Osteoblast (primary cell): ENCODE data around the gene PARD3B. TPM values are rescaled to one million over a fixed set of nuclear protein-coding genes. Genes with fewer than 3 reads are reported as not detected.
"Not testable (repeated sequence)": the region's sequence is repeated elsewhere in the genome, so short reads cannot be mapped to it uniquely, and the experiment has no call there.

ENCODE experiments used
- DNase-seq: peaks from one replicate; pipeline ENCODE4 v3.0.0; 2011; ENCODE audit warnings: low spot score, mixed read lengths; ENCODE audit not compliant: insufficient read length; ENCODE audit errors: missing footprints
- H2AFZ ChIP-seq: 2 replicates; pipeline ENCODE4 v1.6.0; 2011; ENCODE audit warnings: mild to moderate bottlenecking, low read length
- H3K27ac ChIP-seq: 2 replicates; pipeline ENCODE4 v1.5.1; 2011; ENCODE audit warnings: mild to moderate bottlenecking, low read depth, low read length, moderate library complexity
- H3K27me3 ChIP-seq: 2 replicates; pipeline ENCODE4 v1.6.0; 2012; ENCODE audit warnings: mild to moderate bottlenecking, control low read depth, inconsistent platforms, low read length, moderate library complexity; ENCODE audit not compliant: insufficient read depth
- H3K36me3 ChIP-seq: 2 replicates; pipeline ENCODE4 v1.5.1; 2011; ENCODE audit warnings: mild to moderate bottlenecking, low read length, control low read depth, moderate library complexity; ENCODE audit not compliant: insufficient read depth
- H3K4me1 ChIP-seq: 2 replicates; pipeline ENCODE4 v1.5.1; 2011; ENCODE audit warnings: mild to moderate bottlenecking, low read length, control low read depth, moderate library complexity; ENCODE audit not compliant: insufficient read depth
- H3K4me2 ChIP-seq: 2 replicates; pipeline ENCODE4 v1.6.0; 2011; ENCODE audit warnings: mild to moderate bottlenecking, low read length; ENCODE audit not compliant: insufficient read depth
- H3K4me3 ChIP-seq: fragments of 200-600 bp; sonication (generic); 3 replicates; pipeline ENCODE4 v1.5.1; 2012; ENCODE audit warnings: mild to moderate bottlenecking, low read length, inconsistent platforms; ENCODE audit not compliant: insufficient read depth
- H3K79me2 ChIP-seq: 2 replicates; pipeline ENCODE4 v1.6.0; 2012; ENCODE audit warnings: mild to moderate bottlenecking, low read length, control low read depth, inconsistent platforms; ENCODE audit not compliant: insufficient read depth
- H3K9me3 ChIP-seq: 2 replicates; pipeline ENCODE4 v1.5.1; 2011; ENCODE audit warnings: low read depth, low read length, control low read depth
- H4K20me1 ChIP-seq: 2 replicates; pipeline ENCODE4 v1.6.0; 2012; ENCODE audit warnings: mild to moderate bottlenecking, low read length, control low read depth; ENCODE audit not compliant: insufficient read depth
- total RNA-seq: library from RNA; depleted of rRNA; stranded (reverse); fragments of >200 nt; gene quantifications from 2 replicates; pipeline ENCODE4 v1.2.3, GENCODE V29; 2012
- TF ChIP-seq, protein P1 (sequence below): IDR thresholded peaks from 2 replicates; pipeline ENCODE4 v1.5.1; 2011; ENCODE audit warnings: mild to moderate bottlenecking, low read depth, low read length, moderate library complexity; ENCODE audit errors: extremely low read depth

The PARD3B gene
- total RNA-seq, 1 donor = 22.4 TPM

GRCh38 chr2:205484215-205484614 lies 938.9 kb downstream of the PARD3B start:
- H3K27me3 ChIP-seq = no peaks in the 10 kb centered on the region
- no peak for DNase-seq
- no peaks in the 10 kb centered on the region for H3K4me1 ChIP-seq
- TF ChIP-seq, protein P1, sequence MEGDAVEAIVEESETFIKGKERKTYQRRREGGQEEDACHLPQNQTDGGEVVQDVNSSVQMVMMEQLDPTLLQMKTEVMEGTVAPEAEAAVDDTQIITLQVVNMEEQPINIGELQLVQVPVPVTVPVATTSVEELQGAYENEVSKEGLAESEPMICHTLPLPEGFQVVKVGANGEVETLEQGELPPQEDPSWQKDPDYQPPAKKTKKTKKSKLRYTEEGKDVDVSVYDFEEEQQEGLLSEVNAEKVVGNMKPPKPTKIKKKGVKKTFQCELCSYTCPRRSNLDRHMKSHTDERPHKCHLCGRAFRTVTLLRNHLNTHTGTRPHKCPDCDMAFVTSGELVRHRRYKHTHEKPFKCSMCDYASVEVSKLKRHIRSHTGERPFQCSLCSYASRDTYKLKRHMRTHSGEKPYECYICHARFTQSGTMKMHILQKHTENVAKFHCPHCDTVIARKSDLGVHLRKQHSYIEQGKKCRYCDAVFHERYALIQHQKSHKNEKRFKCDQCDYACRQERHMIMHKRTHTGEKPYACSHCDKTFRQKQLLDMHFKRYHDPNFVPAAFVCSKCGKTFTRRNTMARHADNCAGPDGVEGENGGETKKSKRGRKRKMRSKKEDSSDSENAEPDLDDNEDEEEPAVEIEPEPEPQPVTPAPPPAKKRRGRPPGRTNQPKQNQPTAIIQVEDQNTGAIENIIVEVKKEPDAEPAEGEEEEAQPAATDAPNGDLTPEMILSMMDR = no peak
- H3K4me3 ChIP-seq = no peak overlapping the region
- H3K36me3 ChIP-seq = no peaks in the 10 kb centered on the region
- no peaks in the 10 kb centered on the region for H4K20me1 ChIP-seq
- no peak overlapping the region for H2AFZ ChIP-seq
- H3K9me3 ChIP-seq = no peaks in the 10 kb centered on the region
- H3K4me2 ChIP-seq = no peak overlapping the region
- no peaks in the 10 kb centered on the region for H3K79me2 ChIP-seq
- no peak overlapping the region for H3K27ac ChIP-seq

GRCh38 chr2:205484764-205485163 lies 939.5 kb downstream of the PARD3B start:
- DNase-seq = no peak
- H3K36me3 ChIP-seq = no peaks in the 10 kb centered on the region
- H2AFZ ChIP-seq = no peak overlapping the region
- no peak overlapping the region for H3K4me3 ChIP-seq
- H3K27me3 ChIP-seq = no peaks in the 10 kb centered on the region
- no peaks in the 10 kb centered on the region for H3K79me2 ChIP-seq
- H3K4me2 ChIP-seq = no peak overlapping the region
- no peaks in the 10 kb centered on the region for H3K4me1 ChIP-seq
- TF ChIP-seq, protein P1 = no peak
- no peaks in the 10 kb centered on the region for H4K20me1 ChIP-seq
- H3K9me3 ChIP-seq = no peaks in the 10 kb centered on the region
- no peak overlapping the region for H3K27ac ChIP-seq

DNA sequence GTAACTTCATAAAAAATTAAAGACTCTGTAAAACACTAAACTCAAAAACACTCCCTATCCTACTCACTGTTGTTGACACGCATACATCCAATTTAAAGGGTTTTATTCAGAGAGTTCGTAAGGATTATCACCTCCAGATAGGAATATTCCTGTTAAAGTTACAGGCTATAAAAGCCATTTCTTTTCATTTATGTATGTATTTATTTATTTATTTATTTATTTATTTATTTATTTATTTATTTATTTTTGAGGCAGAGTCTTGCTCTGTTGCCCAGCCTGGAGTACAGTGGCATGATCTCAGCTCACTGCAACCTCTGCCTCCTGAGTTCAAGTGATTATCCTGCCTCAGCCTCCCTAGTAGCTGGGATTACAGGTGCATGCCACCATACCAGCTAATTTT lies 948.3 kb downstream of the PARD3B start:
- H3K27me3 ChIP-seq, H3K4me1 ChIP-seq, H4K20me1 ChIP-seq, H3K27ac ChIP-seq, H3K4me2 ChIP-seq, H2AFZ ChIP-seq, H3K9me3 ChIP-seq, DNase-seq, H3K36me3 ChIP-seq, H3K4me3 ChIP-seq, H3K79me2 ChIP-seq: not testable (repeated sequence)

- Histone ChIP-seq H3K79me2 (no peaks in the 10 kb centered on the region), H2AFZ (no peak overlapping the region), H3K27ac (no peak overlapping the region), H4K20me1 (no peaks in the 10 kb centered on the region), H3K36me3 (no peaks in the 10 kb centered on the region), H3K27me3 (no peaks in the 10 kb centered on the region), H3K4me2 (no peak overlapping the region), H3K4me3 (no peak overlapping the region), H3K9me3 (no peaks in the 10 kb centered on the region), H3K4me1 (no peaks in the 10 kb centered on the region)
- DNase-seq = no peak
- TF ChIP-seq, protein P1 = no peak
Observed at GRCh38 chr2:205494537-205495235, 949.4 kb downstream of the PARD3B start.
